Muscle of leg (tissue), 11 donors: ENCODE data around the gene OCA2. TPM values are rescaled to one million over a fixed set of nuclear protein-coding genes. Genes with fewer than 3 reads are reported as not detected.
A peak's percentile ranks its signal among the peaks of the same experiment; 100 is the strongest.

Source experiments
- DNase-seq: peaks from one replicate; pipeline ENCODE4 v3.0.0; 2013
- H3K27ac ChIP-seq: one replicate; pipeline ENCODE4 v1.5.1; 2013; ENCODE audit warnings: mild to moderate bottlenecking, low read length, control low read depth
- H3K27me3 ChIP-seq: one replicate; pipeline ENCODE4 v1.6.1; 2013; ENCODE audit warnings: low read length; ENCODE audit not compliant: control insufficient read depth, insufficient read depth
- H3K36me3 ChIP-seq: one replicate; pipeline ENCODE4 v1.6.1; 2013; ENCODE audit warnings: low read length; ENCODE audit not compliant: control insufficient read depth, insufficient read depth
- H3K4me1 ChIP-seq: one replicate; pipeline ENCODE4 v1.6.1; 2013; ENCODE audit warnings: low read length; ENCODE audit not compliant: control insufficient read depth, insufficient read depth
- H3K4me3 ChIP-seq: one replicate; pipeline ENCODE4 v1.5.1; 2013; ENCODE audit warnings: low read length, control low read depth
- H3K9me3 ChIP-seq: replicated peaks from 2 replicates; pipeline ENCODE4 v1.6.1; 2013; ENCODE audit warnings: low read depth, low read length; ENCODE audit not compliant: control insufficient read depth
- WGBS: methylation state at CpG from one replicate; pipeline ENCODE4 v1.1.5; 2013; ENCODE audit warnings: missing lambda C conversion rate; ENCODE audit not compliant: insufficient coverage; 5-methylcytosine and 5-hydroxymethylcytosine counted together
- polyA plus RNA-seq, 8 donors: library from polyadenylated mRNA; unstranded; fragments of 120-200 nt; gene quantifications; one replicate each; pipeline versions ENCODE4 v1.2.1 to v1.2.3, GENCODE V29; 2013; ENCODE audit warnings: inconsistent platforms in 1 of 8, low replicate concordance in 1 of 8; ENCODE audit not compliant: insufficient read length in 8 of 8, insufficient read depth in 1 of 8
- total RNA-seq: library from RNA; stranded (reverse); fragments of 120-200 nt; gene quantifications from one replicate; pipeline ENCODE4 v1.2.4, GENCODE V29; 2013

OCA2 gene
- total and polyA plus RNA-seq, 9 donors, result 1.9 to 5.3 (median 3.6) TPM

DNA sequence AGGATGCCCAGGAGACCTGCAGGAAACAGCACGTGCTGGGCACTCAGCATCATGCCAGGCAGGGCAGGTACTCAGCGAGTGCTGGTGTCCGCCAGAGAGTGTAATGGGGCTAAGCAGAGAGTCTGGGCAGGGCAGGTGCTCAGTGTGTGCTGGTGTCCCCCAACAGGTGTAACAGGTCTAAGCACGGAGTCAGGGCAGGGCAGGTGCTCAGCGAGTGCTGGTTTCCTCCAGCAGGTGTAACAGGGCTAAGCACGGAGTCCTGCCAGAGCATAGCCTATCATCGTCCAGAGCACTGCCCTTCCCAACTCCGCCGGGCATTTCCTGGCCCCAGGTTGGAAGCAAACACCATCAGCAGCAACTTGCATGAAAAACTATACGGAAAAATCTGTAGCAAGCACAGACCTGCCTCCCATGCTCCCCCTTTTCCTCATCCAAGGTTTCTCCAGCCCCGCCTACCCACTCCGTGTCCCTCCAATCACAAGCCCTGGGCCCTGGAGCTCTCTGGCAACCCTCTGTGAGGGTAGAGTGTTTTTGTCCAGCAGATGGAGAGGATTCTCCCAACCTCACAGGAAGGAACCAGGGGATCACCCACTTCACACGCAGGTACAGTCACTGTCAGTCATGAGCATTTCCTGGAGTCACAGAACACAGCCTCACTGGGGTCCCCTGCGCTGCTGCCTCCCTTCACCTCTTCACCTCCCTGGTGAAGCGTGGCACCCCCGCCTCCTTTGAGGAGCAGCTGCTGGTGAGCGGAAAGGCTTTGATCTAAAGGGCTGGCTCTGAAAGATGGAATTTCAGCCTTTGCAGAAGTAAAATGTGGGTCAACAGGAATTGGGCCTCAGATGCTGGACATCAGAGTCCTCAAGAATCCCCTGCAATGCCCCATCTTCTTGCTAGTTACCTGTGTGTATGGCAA lies 302.5 kb downstream of the OCA2 start:
- H3K4me3 ChIP-seq, result no peak overlapping the region
- WGBS, result 75% methylated on average over 11 of the region's 17 CpGs
- H3K36me3 ChIP-seq, result no peaks in the 10 kb centered on the region
- no peak for DNase-seq
- H3K27me3 ChIP-seq, result no peaks in the 10 kb centered on the region
- H3K27ac ChIP-seq, result no peak overlapping the region
- H3K4me1 ChIP-seq, result peaks cover 7% of the 10 kb centered on the region
- H3K9me3 ChIP-seq, result no peaks in the 10 kb centered on the region

DNA sequence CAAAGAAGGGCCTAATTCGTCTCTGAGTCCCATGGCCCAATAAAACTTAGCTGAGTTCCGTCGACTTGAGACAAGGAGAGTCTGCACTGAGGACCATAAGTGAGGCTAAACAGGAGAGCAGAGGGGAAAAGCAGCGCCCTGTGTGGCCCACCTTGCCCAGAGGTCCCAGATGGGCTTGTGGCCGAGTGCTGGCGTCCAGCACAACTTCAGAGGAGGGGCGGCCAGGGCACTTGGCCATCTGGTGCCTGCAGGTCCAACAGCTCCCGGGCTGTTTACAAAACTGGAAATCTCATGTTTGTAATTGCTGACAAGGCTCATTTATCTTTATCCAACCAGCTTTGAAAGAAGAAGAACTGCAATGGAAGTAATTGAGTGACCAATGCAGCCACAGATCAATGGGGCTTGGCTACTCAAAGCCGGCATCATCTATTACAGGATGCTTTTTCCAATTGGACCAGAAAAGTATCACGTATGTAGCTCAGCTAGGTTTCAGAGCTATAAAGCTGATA lies 306.3 kb downstream of the OCA2 start:
- Histone ChIP-seq H3K27me3 (no peaks in the 10 kb centered on the region), H3K9me3 (no peaks in the 10 kb centered on the region), H3K36me3 (no peaks in the 10 kb centered on the region), H3K4me1 (peaks cover 4% of the 10 kb centered on the region), H3K4me3 (no peak overlapping the region), H3K27ac (no peak overlapping the region)
- 52% methylated on average over 10 of the region's 10 CpGs for WGBS
- no peak for DNase-seq

DNA sequence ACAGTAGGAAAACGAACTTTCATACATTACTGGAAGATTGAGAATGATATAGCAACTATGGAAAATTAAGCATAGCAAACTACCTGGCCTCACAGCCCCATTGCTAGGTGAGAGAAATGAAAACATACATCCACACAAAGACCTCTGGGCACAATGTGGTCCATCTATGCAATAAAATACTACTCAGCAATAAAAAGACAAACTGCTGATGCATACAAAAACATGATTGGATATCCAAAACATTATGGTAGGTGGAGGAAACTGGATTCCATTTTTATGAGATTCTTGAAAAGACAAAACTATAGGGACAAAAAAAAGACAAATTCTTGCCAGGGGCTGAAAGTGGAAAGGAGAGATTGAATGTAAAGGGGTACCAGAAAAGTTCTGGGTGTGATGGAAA lies 308.8 kb downstream of the OCA2 start:
- no peaks in the 10 kb centered on the region for H3K27me3 ChIP-seq
- no peaks in the 10 kb centered on the region for H3K36me3 ChIP-seq
- no peak for DNase-seq
- no CpG with 5 or more reads among the region's 1 CpG for WGBS
- H3K9me3 ChIP-seq, result no peaks in the 10 kb centered on the region
- no peaks in the 10 kb centered on the region for H3K4me1 ChIP-seq
- H3K27ac ChIP-seq, result no peak overlapping the region
- no peak overlapping the region for H3K4me3 ChIP-seq

DNA sequence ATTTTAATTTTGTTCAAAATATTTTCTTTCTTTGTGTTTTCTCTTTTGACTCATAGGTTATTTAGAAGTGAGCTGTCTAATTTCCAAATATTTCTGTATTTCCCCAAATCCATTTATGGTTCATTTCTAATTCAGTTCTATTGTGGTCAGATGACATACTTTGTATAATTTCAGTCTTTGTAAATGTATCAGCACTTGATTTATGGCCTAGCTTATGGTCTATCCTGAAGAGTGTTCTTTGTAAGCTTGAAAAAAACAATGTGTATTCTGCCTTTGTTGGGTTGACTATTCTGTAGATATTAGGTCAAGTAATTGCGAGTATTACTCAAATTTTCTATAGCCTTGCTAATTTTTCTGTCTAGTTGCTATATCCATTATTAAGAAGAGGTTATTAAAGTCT lies 311.2 kb downstream of the OCA2 start:
- WGBS, result no CpG with 5 or more reads among the region's 1 CpG

DNA sequence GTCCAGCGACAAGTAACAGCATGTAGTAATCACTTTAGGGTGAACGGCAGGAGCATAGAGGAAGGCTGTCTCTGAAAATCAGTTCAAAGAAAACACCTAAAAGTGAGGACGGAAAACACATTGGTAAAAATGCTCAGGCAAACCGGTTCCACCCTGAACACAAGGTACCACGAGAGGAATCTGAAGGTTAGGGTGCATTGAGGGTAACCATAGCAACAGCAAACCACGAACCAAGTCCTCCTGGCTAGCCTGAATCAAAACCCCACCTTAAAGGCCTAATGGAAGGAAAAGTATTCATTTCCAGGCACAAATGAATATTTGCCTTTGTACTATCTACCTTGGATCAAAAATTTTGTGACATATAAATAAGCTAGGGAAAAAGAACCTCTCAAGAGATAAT lies 315.0 kb downstream of the OCA2 start:
- Histone ChIP-seq H3K27ac (no peak overlapping the region), H3K27me3 (no peaks in the 10 kb centered on the region), H3K4me1 (peaks cover 9% of the 10 kb centered on the region), H3K36me3 (no peaks in the 10 kb centered on the region), H3K9me3 (no peaks in the 10 kb centered on the region), H3K4me3 (no peak overlapping the region)
- no peak for DNase-seq
- 90% methylated on average over 4 of the region's 6 CpGs for WGBS

More for the DNA sequence above, 311.2 kb downstream of the OCA2 start:
- Histone ChIP-seq H3K27me3 (no peaks in the 10 kb centered on the region), H3K27ac (no peak overlapping the region), H3K36me3 (no peaks in the 10 kb centered on the region), H3K4me1 (peaks cover 7% of the 10 kb centered on the region), H3K9me3 (no peaks in the 10 kb centered on the region), H3K4me3 (no peak overlapping the region)
- DNase-seq, result no peak

DNA sequence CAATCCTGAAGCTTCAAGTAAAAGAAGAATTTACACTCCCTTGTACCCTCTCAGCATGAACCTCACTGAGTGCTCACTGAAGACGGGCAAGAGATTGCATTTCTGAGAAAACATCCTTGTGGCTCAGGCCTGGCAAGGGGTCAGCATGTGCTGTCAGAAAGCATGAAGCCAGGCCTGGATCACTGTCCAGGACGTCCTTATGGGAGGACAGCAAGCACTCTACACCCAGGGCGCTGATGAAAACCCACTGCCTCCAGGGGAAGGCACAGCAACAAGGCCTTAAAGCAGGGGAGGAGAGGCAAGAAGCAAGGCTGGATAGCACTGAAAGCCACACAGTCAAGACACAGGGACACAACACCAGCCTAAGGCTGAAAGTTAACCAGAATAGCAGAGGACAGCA lies 315.4 kb downstream of the OCA2 start:
- Histone ChIP-seq H3K4me3 (no peak overlapping the region), H3K27ac (no peak overlapping the region), H3K9me3 (no peaks in the 10 kb centered on the region), H3K27me3 (no peaks in the 10 kb centered on the region), H3K36me3 (no peaks in the 10 kb centered on the region), H3K4me1 (peaks cover 9% of the 10 kb centered on the region)
- no CpG with 5 or more reads among the region's 3 CpGs for WGBS
- no peak for DNase-seq

DNA sequence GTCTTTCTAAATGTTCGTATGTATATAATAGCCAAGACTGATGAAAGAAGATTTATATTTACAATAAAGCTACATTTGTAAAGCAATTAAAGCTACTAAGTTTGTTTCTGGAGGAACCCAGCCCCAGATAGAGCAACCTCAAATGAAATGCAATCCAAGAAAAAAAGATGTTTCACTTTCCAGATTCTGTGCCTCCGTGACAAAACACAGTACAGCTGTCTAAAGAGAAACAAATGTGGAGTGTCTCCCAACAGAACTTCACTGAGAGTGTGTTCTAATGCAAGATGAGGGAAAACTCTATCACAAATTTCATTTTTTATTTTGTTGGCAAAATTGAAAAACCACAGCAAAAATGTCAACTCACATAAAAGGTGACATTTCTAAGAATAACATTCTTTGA lies 317.0 kb downstream of the OCA2 start:
- no peaks in the 10 kb centered on the region for H3K9me3 ChIP-seq
- no peak overlapping the region for H3K27ac ChIP-seq
- H3K4me3 ChIP-seq, result no peak overlapping the region
- H3K36me3 ChIP-seq, result no peaks in the 10 kb centered on the region
- H3K4me1 ChIP-seq, result peaks cover 9% of the 10 kb centered on the region
- no CpG with 5 or more reads among the region's 2 CpGs for WGBS
- no peaks in the 10 kb centered on the region for H3K27me3 ChIP-seq
- DNase-seq, result peak; percentile 55

DNA sequence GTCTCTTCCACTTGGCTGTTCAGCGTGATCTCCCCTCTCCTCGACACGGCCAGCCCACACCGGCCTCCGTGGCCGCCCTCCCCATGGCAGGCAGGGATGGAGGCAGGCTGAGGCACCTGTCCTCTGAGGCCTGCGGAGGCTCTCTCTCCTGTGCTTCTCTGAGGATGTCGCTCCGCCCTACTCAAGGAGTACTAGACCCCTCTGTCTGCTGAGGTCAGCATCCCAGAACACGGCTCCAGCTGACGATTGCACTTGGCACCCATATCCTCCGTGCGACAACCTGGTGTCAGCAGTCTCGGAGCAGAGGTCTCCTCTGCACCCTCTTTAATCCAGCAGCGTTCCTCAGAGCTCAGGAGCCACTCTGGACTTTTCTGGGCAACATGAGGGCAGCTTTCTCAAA lies 322.6 kb downstream of the OCA2 start:
- Histone ChIP-seq H3K27ac (no peak overlapping the region), H3K4me3 (no peak overlapping the region), H3K27me3 (no peaks in the 10 kb centered on the region), H3K36me3 (no peaks in the 10 kb centered on the region), H3K9me3 (no peaks in the 10 kb centered on the region), H3K4me1 (no peaks in the 10 kb centered on the region)
- DNase-seq, result no peak
- WGBS, result 93% methylated on average over 13 of the region's 15 CpGs

DNA sequence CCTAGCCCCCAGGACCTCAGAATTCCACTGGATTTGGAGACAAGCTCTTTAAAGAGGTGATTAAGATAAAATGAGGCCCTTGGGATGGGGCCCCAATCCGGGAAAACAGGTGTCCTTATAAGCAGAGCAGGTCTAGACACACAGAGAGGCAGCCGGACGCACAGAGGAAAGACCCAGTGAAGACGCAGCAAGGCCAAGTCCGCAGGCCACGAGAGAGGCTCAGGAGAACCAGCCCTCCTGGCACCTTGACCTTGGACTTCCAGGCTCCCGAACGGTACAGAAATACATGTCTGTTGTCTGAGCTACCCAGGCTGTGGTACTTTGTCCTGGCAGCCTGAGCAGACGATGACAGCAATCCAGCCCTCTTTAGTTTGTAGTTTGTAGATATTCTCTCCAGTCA lies 324.5 kb downstream of the OCA2 start:
- H3K4me1 ChIP-seq, result no peaks in the 10 kb centered on the region
- H3K27me3 ChIP-seq, result no peaks in the 10 kb centered on the region
- no peak for DNase-seq
- H3K9me3 ChIP-seq, result no peaks in the 10 kb centered on the region
- H3K27ac ChIP-seq, result no peak overlapping the region
- no peak overlapping the region for H3K4me3 ChIP-seq
- 86% methylated on average over 6 of the region's 9 CpGs for WGBS
- no peaks in the 10 kb centered on the region for H3K36me3 ChIP-seq

DNA sequence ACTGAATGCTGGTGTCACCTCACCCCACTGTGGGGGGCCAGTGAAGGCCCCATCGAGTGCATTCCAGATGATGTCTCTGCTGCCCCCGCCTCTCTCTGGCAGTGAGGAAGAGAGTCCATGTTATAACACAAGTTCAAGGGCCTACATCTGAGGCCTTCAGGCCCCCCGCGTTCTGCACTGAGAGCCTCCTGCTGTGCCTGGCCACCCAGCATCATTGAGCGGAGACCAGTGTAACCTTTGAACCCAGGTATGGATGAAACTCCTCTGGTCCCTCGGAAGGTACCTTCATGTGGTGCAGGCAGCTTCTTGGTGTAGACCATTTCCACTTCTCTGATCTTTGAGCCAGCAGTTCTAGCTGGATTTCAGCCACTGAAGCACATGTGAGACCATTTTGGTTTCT lies 324.9 kb downstream of the OCA2 start:
- Histone ChIP-seq H3K4me3 (no peak overlapping the region), H3K9me3 (no peaks in the 10 kb centered on the region), H3K27ac (no peak overlapping the region), H3K36me3 (no peaks in the 10 kb centered on the region), H3K27me3 (no peaks in the 10 kb centered on the region), H3K4me1 (no peaks in the 10 kb centered on the region)
- no peak for DNase-seq
- 91% methylated on average over 6 of the region's 6 CpGs for WGBS
